Measurements from ENCODE around the gene PAQR4.

The PAQR4 gene

GRCh38 chr16:3007059-3007956, 38.2 kb downstream of the PAQR4 start:
- DNase-seq (ENCODE audit: low read depth), result no peak

- DNase-seq (ENCODE audit: low read depth), result no peak
Measured at GRCh38 chr16:3007957-3008689, 39.0 kb downstream of the PAQR4 start.

GRCh38 chr16:3008690-3009037, 39.5 kb downstream of the PAQR4 start:
- no peak for DNase-seq (ENCODE audit: low read depth)

- no peak for DNase-seq (ENCODE audit: low read depth)
Measured at GRCh38 chr16:3009568-3010390, 40.6 kb downstream of the PAQR4 start.

GRCh38 chr16:3010510-3010909, 41.4 kb downstream of the PAQR4 start:
- DNase-seq (ENCODE audit: low read depth), result no peak

GRCh38 chr16:3012246-3012645, 43.1 kb downstream of the PAQR4 start:
- no peak for DNase-seq (ENCODE audit: low read depth)

- DNase-seq (ENCODE audit: low read depth), result no peak
Measured at GRCh38 chr16:3012828-3013420, 43.8 kb downstream of the PAQR4 start, which contains the start of gene CLDN9. CLDN9 (plus strand) TSS chr16:3012923; CDS start chr16:3013363, 440 bp downstream.

GRCh38 chr16:3013491-3013951, 44.4 kb downstream of the PAQR4 start:
- no peak for DNase-seq (ENCODE audit: low read depth)

- DNase-seq (ENCODE audit: low read depth), result no peak
Measured at GRCh38 chr16:3013998-3014690, 45.0 kb downstream of the PAQR4 start.

- DNase-seq (ENCODE audit: low read depth), result no peak
Measured at GRCh38 chr16:3014971-3015370, 45.8 kb downstream of the PAQR4 start.

GRCh38 chr16:3015865-3016521, 46.8 kb downstream of the PAQR4 start:
- no peak for DNase-seq (ENCODE audit: low read depth)

GRCh38 chr16:3017344-3017743, 48.2 kb downstream of the PAQR4 start:
- DNase-seq (ENCODE audit: low read depth), result no peak

GRCh38 chr16:3017794-3018506, 48.8 kb downstream of the PAQR4 start, which contains the start of gene CLDN6:
CLDN6 (minus strand) TSS chr16:3018183; CDS start chr16:3016021, 2,162 bp downstream.
- DNase-seq (ENCODE audit: low read depth), result no peak

GRCh38 chr16:3019594-3020246, 50.6 kb downstream of the PAQR4 start:
- DNase-seq (ENCODE audit: low read depth), result no peak

GRCh38 chr16:3020247-3020603, 51.1 kb downstream of the PAQR4 start, which contains the start of gene TNFRSF12A:
TNFRSF12A (plus strand) TSS chr16:3020368; CDS start chr16:3020398, 30 bp downstream.
- DNase-seq (ENCODE audit: low read depth), result peak; percentile 35

GRCh38 chr16:3020604-3021448, 51.7 kb downstream of the PAQR4 start:
- peak; percentile 88 for DNase-seq (ENCODE audit: low read depth)

GRCh38 chr16:3021449-3022207, 52.5 kb downstream of the PAQR4 start:
- DNase-seq (ENCODE audit: low read depth), result peak; percentile 96

All from HS-27A (cell line).